Measurements from ENCODE around the gene LUC7L.

LUC7L gene

GRCh38 chr16:152141-153128 is 76.8 kb downstream of the LUC7L start, which contains the start of gene HBZ:
Gene HBZ, plus strand, starts transcription at chr16:152644. Its CDS starts 266 bp downstream, at chr16:152910.
- no peak for TF ChIP-seq ZFX (IDR thresholded peaks at IDR 0.05; ENCODE audit: borderline replicate concordance)
- TF ChIP-seq, protein P1, sequence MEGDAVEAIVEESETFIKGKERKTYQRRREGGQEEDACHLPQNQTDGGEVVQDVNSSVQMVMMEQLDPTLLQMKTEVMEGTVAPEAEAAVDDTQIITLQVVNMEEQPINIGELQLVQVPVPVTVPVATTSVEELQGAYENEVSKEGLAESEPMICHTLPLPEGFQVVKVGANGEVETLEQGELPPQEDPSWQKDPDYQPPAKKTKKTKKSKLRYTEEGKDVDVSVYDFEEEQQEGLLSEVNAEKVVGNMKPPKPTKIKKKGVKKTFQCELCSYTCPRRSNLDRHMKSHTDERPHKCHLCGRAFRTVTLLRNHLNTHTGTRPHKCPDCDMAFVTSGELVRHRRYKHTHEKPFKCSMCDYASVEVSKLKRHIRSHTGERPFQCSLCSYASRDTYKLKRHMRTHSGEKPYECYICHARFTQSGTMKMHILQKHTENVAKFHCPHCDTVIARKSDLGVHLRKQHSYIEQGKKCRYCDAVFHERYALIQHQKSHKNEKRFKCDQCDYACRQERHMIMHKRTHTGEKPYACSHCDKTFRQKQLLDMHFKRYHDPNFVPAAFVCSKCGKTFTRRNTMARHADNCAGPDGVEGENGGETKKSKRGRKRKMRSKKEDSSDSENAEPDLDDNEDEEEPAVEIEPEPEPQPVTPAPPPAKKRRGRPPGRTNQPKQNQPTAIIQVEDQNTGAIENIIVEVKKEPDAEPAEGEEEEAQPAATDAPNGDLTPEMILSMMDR (IDR thresholded peaks at IDR 0.05), result no peak
- no peak within 1 kb of the TSS for H3K27ac ChIP-seq

GRCh38 chr16:149024-149660 is 80.1 kb downstream of the LUC7L start:
- TF ChIP-seq, protein P1 (IDR thresholded peaks at IDR 0.05), result no peak

GRCh38 chr16:146646-147045 is 82.6 kb downstream of the LUC7L start:
- TF ChIP-seq, protein P1 (IDR thresholded peaks at IDR 0.05), result no peak
- no peak for TF ChIP-seq ZFX (IDR thresholded peaks at IDR 0.05; ENCODE audit: borderline replicate concordance)

More at GRCh38 chr16:149024-149660, 80.1 kb downstream of the LUC7L start:
- H3K27ac ChIP-seq, result no peak overlapping the region

DNA sequence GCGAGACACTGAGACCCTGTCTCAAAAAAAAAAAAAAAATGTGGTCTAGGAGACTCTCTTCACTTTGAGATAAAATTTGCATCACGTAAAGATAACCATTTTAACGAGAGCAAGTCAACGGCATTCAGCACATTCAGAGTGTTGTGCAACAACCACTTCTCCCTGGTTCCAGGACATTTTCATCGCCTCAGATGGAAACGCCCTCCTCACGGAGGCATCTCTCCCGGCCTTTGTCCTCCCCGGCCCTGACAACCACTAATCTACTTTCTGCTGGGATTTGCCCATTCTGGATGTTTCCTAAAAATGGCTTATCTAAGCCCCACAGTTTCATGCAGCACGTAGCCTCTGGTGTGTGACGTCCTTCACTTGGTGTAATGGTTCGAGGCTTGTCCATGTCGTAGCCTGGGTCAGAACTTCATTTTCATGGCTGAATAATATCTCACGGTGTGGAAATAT is 84.4 kb downstream of the LUC7L start:
- TF ChIP-seq, protein P1 (IDR thresholded peaks at IDR 0.05), result no peak
- no peak for TF ChIP-seq ZFX (IDR thresholded peaks at IDR 0.05; ENCODE audit: borderline replicate concordance)
- no peak overlapping the region for H3K27ac ChIP-seq

More at GRCh38 chr16:146646-147045, 82.6 kb downstream of the LUC7L start:
- H3K27ac ChIP-seq, result no peak overlapping the region

DNA sequence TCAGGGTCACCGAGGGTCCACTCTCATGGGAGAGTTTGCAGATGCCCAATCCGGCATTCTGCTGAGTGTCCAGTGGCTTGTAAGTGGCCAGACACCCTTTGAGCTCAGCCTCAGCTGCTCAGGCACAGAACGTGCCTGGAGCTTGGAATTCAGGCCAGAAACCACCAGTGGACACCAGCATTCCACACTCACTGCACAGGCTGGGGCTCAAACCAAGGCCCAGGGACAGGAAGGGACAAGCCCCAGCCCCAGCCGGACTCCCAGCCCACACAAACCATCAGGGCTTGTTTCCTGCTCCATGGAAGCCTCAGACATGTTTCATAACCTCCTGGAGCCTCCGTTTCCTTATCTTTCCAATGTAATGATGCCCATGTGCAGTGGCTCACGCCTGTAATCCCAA is 85.8 kb downstream of the LUC7L start:
- H3K27ac ChIP-seq, result no peak overlapping the region
- TF ChIP-seq ZFX (IDR thresholded peaks at IDR 0.05; ENCODE audit: borderline replicate concordance), result no peak
- TF ChIP-seq, protein P1 (IDR thresholded peaks at IDR 0.05), result no peak

DNA sequence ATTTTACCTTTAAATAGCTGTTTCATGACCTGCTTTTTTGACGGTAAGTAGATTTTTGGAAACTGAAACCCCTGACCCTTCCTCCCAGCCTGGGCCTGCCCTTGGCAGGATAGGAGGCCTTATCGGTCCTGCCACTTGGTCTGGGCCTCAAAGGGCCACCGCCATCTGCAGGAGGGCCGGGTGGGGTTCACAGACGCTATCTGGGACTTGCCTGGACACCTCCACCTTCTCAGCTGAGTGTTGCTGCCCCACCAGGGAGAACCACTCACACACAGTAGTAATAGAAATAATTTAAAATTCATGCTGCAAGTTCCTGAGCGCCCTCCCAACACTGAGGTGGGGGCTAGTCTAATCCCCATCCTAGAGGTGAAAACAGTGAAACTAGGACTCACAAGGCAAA is 86.2 kb downstream of the LUC7L start:
- H3K27ac ChIP-seq, result no peak overlapping the region
- TF ChIP-seq, protein P1 (IDR thresholded peaks at IDR 0.05), result no peak
- no peak for TF ChIP-seq ZFX (IDR thresholded peaks at IDR 0.05; ENCODE audit: borderline replicate concordance)
